Amniotic stem cell (primary cell): Measurements from ENCODE around the gene SERPINA9.
"Not testable (repeated sequence)": the region's sequence is repeated elsewhere in the genome, so short reads cannot be mapped to it uniquely, and the experiment has no call there.

ENCODE experiments used
- DNase-seq: peaks from one replicate; lab custom pipeline; 2025; lab: John Stamatoyannopoulos, UW

Gene SERPINA9, protein sequence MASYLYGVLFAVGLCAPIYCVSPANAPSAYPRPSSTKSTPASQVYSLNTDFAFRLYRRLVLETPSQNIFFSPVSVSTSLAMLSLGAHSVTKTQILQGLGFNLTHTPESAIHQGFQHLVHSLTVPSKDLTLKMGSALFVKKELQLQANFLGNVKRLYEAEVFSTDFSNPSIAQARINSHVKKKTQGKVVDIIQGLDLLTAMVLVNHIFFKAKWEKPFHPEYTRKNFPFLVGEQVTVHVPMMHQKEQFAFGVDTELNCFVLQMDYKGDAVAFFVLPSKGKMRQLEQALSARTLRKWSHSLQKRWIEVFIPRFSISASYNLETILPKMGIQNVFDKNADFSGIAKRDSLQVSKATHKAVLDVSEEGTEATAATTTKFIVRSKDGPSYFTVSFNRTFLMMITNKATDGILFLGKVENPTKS

DNA sequence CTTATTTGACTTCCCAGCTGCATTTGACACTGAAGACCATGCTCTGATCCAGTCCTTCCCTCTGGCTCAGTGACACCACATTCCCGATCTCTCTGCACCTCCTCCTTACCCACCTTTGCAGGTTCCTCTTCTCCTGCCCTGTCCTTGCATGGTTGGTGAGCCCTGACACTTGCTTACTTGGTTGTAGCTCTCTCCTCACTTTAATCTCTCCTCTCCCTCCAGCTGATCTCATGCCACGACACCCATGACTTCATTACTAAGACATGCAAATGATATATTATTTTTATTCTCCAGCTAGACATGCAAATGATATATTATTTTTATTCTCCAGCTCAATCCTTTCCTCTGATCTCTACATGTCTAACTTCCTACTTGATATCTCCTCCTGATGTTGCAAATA, at the start of gene SERPINA9:
Gene SERPINA9, minus strand, starts transcription at position 175 of the 400 bp plus-strand sequence. CDS start 6,357 bp downstream, outside the sequence.
- DNase-seq = no peak

DNA sequence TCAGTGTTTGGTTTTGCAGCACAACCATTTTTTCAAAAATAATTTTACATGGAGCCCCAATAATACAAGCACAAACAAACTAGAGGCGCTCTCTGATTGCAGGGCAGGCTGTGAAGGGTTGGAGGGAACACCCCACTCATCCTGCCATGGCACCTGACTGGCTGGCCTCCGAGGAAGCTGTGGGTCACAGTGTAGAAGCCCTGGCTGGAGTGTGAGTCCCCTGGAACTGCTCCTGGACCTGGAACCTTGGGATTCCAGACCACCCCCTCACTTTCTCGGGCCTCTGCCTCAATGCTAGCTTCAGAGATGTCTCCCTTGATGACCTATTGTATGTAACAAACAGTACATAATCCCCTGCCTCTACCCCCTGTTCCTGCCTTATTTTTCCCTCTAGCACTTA, 48.1 kb upstream of the SERPINA9 start:
- DNase-seq = no peak

DNA sequence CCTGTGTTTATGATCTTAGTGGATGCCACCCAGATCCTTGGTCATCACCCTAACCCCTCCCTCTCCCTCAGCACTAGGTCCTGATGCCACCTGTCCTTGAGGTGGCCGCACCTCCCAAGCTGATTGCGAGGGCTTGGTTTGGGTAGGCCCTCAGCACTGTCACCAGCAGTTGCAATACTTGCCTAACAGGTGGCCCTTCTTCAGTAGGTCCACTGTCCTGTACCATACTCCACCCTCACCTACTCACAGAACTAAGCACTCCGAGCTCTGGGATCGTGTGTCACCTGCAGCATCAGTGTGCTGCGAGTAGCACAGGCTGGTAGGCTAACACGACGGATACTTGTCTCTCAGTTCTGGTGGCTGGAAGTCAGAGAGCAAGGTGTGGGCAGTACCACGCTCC, 47.3 kb upstream of the SERPINA9 start:
- no peak for DNase-seq

GRCh38 chr14:94522115-94522724, 46.2 kb upstream of the SERPINA9 start:
- no peak for DNase-seq

DNA sequence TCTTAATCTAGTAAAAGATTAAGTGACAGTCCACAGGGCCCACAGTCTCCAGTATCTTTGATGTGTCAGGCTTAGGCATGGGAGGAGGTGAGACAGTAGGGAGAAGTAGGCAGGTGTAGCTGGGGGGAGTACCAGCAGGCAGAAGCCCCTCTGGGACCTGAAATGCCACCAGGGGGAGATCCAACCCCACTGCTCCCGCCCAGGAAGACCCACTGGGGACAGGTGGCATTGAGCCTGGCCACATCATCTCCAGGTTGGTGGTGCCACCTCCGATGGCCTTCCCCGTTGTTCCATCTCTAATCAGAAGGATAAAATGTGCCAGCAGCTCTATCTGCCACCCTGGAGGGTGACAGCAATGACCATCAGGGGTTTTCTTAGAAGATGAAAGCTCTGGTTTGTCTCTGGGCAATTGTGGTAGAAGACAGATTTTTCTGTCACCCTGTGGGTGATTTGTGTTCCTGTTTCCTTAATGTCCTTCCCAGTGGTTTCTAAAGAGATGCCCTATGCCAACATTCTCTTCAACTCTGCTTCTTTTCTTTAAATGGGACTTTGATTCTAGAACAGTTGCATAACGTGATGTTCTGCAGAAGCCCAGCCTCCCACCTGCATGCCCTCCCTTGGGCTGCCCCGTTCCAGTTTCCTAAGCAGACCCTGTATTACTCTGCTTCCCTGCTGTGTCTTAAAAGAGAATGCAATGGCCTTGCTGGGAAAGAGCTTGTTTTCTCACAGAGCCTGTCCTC, 45.5 kb upstream of the SERPINA9 start:
- no peak for DNase-seq

DNA sequence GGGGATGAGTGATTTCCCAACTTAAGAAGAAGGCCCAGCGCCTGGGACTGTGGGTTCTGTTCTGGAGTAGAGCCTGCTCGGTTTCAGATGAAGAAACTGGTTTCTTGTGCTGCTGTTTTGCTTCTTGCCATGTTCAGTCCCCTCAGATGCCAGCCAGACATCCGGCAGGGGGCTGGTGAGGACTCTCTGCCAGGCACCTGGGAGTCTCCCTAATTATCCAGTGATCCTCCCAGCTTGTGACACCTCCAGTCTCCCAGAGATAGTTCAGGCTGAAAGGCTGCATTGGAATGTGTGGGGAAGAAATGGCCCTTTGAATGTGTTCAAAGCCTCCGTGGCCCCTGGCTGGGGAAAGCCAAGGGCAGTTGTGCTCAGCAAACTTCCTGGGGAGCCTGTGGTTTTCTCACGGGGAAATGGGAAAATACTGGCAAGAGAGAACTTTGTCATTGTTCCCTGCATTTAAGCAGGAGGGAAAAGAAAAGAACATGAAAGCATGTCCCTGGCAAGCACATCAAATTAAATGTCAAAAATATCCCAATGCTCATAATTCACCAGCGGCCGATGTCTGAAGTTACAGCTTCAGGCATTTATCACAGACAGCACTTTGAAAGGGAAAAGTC, 41.8 kb upstream of the SERPINA9 start:
- DNase-seq = no peak

- DNase-seq = no peak
These were observed 41.2 kb upstream of the SERPINA9 start for GRCh38 chr14:94517248-94517640.

- no peak for DNase-seq
These were observed 39.9 kb upstream of the SERPINA9 start for GRCh38 chr14:94515856-94516255.

- no peak for DNase-seq
These were observed 39.4 kb upstream of the SERPINA9 start for GRCh38 chr14:94515426-94515825.

DNA sequence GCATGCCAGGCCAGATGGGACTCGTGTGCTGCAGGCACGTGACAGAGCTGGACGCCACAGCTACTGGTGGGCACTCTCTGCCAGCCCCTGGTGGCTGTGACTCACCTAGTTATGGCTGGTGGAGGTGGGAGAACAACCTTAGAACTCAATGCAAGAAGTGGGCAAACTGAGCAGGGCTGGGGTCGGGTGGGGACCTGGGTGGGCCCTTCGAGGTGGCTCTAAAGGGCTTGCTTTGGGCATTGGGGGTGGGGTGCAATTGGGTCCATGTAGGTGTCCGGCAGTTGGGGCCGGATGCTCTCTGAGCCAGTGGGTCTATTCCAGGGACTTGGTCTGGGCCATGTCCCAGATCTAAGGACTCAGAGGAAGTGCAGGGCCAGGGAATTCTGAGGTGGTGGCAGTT, 38.4 kb upstream of the SERPINA9 start:
- DNase-seq = no peak

- DNase-seq = not testable (repeated sequence)
These were observed 34.5 kb upstream of the SERPINA9 start for GRCh38 chr14:94510481-94510880.

DNA sequence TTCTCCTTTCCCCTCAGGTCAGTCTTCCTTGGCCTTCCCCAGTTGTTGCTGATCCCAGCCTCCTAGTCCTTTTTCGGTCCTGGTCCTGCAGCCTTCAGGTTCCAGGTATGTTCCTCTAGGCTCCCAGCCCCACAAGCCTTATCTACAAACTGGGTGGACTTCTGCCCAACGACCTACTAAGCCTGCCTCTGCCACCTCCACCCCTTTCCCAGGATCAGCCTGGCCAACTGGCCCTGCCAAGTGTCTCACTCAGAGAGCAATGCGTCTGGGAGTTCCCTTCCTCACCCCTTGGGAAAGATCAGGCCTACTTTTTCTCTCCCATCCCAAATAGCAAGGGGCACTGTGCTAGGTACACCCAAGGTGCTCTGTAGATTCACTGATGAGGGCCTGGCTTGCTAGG, 33.4 kb upstream of the SERPINA9 start, which contains the start of gene SERPINA12:
Gene SERPINA12, minus strand, starts transcription at position 114 of the 400 bp plus-strand sequence. CDS start 11,072 bp downstream, outside the sequence.
- DNase-seq = no peak

GRCh38 chr14:94505641-94506040, 29.6 kb upstream of the SERPINA9 start:
- no peak for DNase-seq

- DNase-seq = no peak
These were observed 29.2 kb upstream of the SERPINA9 start for GRCh38 chr14:94505206-94505605.

- DNase-seq = no peak
These were observed 25.9 kb upstream of the SERPINA9 start for GRCh38 chr14:94501588-94502516.

DNA sequence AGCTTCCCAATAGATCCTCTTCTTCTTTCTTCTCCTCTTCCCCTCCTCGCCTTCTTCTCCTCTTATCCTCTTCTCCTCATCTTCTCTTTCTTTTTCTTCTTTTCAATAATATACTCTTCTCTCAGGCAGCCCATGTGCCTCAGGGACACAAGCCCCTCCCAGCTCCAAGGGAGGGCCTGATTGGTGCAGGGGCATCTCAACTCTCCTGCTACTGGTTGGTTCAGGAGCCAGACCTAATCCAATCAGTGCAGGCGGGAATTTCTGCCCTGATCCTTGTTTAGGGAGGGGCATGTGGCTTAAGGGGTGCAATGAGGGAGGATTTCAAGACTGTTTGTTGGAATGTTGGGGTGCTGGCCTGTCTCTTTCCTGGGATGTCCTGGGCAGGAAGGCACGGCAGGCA, 24.3 kb upstream of the SERPINA9 start:
- no peak for DNase-seq

- DNase-seq = no peak
These were observed 23.7 kb upstream of the SERPINA9 start for GRCh38 chr14:94499673-94500072.

DNA sequence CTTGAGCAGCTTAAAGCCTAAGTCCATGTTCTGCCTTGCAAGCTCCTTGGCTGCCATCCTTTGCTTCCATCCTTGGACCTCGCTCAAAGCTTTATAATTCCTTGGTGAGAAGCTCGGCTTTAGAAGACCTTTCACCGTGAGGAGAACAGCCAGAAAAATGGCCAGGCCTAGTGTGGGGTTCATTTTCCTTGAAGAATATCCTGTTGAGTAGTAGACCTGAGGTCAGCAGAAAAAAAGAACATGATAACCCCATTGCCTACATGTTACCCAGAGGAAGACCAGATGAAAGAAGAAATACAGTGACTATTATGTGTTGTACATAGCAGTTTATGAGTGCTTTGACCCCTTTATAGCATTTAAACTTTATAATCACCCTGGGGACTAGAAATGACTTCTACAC, 22.2 kb upstream of the SERPINA9 start:
- DNase-seq = no peak

GRCh38 chr14:94494085-94494484, 18.1 kb upstream of the SERPINA9 start:
- no peak for DNase-seq

DNA sequence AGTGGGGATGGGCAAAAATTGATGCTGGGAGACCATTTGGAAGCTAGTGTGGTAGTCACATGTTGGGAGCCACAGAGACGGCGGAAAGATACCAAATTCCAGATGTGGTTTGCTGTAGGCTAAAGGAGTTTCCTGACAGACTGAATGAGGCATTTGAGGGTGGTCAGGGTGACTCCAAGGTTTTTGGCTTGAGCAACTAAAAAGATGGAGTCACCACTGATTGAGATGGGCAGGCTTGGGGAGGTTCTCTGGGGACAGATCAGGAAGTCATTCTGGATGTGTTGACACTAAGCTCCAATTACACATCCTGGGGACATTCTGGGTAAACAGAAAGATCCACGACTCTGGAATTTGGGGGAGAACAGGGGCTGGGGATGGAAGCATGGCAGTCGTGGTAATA, 15.5 kb upstream of the SERPINA9 start:
- no peak for DNase-seq

DNA sequence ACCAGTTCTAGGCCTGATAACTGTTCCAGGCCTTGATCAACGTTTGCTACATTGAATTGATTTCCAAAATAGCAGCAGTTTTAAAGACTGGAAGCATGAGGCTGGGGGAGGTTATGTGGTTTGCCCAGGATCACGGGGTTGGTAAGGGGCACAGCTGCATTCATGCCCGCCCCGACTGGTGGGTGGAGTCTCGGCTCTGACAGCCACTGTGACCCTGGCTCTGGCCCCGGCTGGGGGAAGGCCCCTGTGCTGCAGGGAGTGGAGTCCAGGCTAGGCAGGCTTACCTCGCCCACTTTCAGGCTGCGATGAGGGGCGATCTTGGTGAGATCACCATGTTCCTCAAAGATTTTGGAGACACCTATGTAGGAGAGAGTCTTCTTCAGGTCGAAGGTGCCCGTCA, 13.3 kb upstream of the SERPINA9 start:
- no peak for DNase-seq
